Liver (tissue), 3 donors: ENCODE data around the gene NBEA.

Source experiments
- EGR1 ChIP-seq, 2 donors: IDR thresholded peaks; 2 replicates each; pipeline ENCODE4 v1.6.1; 2016 to 2018; ENCODE audit warnings: antibody characterized with exemption in 2 of 2, low read depth in 2 of 2
- YY1 ChIP-seq: IDR thresholded peaks from 2 replicates; pipeline ENCODE4 v1.6.1; 2016; ENCODE audit warnings: antibody characterized with exemption, mild to moderate bottlenecking
- TF ChIP-seq, protein P1 (sequence below): fragments of 150-350 bp; IDR thresholded peaks from 2 replicates; pipeline ENCODE4 v1.5.1; 2017; ENCODE audit warnings: improper control_type of control experiment, low read depth, low read length; ENCODE audit not compliant: missing input control
- donor health status: healthy.
- donor health status: healthy.

DNA sequence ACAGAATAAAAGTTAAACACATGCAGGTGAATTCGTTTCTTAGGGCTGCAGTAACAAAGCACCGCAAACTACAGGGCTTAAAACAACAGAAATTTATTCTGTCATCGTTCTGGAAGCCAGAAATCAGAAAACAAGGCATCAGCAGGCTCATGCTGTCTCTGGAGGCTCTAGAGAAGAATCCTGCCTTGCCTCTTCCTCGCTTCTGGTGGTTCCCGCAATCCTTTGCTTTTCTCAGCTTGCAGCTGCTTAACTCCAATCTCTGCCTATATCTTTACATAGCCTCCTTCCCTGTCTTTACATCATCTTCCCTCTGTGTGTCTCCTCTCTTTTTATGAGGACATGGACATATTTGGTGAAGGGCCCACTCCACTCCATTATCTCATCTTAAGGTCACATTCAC, 6.2 kb upstream of the NBEA start:
- TF ChIP-seq, protein P1, sequence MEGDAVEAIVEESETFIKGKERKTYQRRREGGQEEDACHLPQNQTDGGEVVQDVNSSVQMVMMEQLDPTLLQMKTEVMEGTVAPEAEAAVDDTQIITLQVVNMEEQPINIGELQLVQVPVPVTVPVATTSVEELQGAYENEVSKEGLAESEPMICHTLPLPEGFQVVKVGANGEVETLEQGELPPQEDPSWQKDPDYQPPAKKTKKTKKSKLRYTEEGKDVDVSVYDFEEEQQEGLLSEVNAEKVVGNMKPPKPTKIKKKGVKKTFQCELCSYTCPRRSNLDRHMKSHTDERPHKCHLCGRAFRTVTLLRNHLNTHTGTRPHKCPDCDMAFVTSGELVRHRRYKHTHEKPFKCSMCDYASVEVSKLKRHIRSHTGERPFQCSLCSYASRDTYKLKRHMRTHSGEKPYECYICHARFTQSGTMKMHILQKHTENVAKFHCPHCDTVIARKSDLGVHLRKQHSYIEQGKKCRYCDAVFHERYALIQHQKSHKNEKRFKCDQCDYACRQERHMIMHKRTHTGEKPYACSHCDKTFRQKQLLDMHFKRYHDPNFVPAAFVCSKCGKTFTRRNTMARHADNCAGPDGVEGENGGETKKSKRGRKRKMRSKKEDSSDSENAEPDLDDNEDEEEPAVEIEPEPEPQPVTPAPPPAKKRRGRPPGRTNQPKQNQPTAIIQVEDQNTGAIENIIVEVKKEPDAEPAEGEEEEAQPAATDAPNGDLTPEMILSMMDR: no peak
- no peak for TF ChIP-seq YY1
- no peak for TF ChIP-seq EGR1 (IDR thresholded peaks at IDR 0.05; ENCODE audit: low read depth in 2 of 2)
